Skeletal muscle tissue (tissue), 4 donors: Measurements from ENCODE around the gene PRKCH. TPM values are rescaled to one million over a fixed set of nuclear protein-coding genes. Genes with fewer than 3 reads are reported as not detected.

Experiments
- H3K27ac ChIP-seq: one replicate; pipeline ENCODE4 v1.7.0; 2013; ENCODE audit warnings: mild to moderate bottlenecking, low read depth, low read length, inconsistent platforms
- H3K27me3 ChIP-seq, 3 donors: one replicate each; pipeline ENCODE4 v1.7.0; 2013; ENCODE audit warnings: low read length in 3 of 3; ENCODE audit not compliant: control insufficient read depth in 3 of 3, insufficient read depth in 3 of 3
- H3K36me3 ChIP-seq, 3 donors: one replicate each; pipeline ENCODE4 v1.7.0; 2013; ENCODE audit warnings: low read length in 3 of 3; ENCODE audit not compliant: control insufficient read depth in 3 of 3, insufficient read depth in 3 of 3
- H3K4me1 ChIP-seq, 3 donors: one replicate each; pipeline ENCODE4 v1.7.0; 2013; ENCODE audit warnings: low read length in 3 of 3, mild to moderate bottlenecking in 3 of 3; ENCODE audit not compliant: control insufficient read depth in 3 of 3, insufficient read depth in 3 of 3
- H3K4me3 ChIP-seq, 3 donors: one replicate each; pipeline ENCODE4 v1.7.0; 2013; ENCODE audit warnings: low read length in 3 of 3
- H3K9ac ChIP-seq, 3 donors: one replicate each; pipeline ENCODE4 v1.7.0; 2013; ENCODE audit warnings: low read length in 3 of 3, mild to moderate bottlenecking in 3 of 3, moderate library complexity in 2 of 3, low read depth in 1 of 3
- H3K9me3 ChIP-seq, 3 donors: one replicate each; pipeline ENCODE4 v1.7.0; 2013; ENCODE audit warnings: low read length in 3 of 3; ENCODE audit not compliant: control insufficient read depth in 3 of 3
- total RNA-seq: library from RNA; depleted of rRNA; stranded (reverse); fragments of >200 nt; gene quantifications from one replicate; pipeline ENCODE4 v1.2.3, GENCODE V29; 2014
- donor health status: Osteomylitis.

PRKCH gene
- total RNA-seq, 1 donor from 2014 or later: 32.4 TPM

GRCh38 chr14:61342932-61343331 lies 21.6 kb downstream of the PRKCH start:
- H3K9ac ChIP-seq: no peak overlapping the region
- no peaks in the 10 kb centered on the region for H3K9me3 ChIP-seq
- no peaks in the 10 kb centered on the region for H3K27me3 ChIP-seq
- H3K27ac ChIP-seq: peak overlapping the region; percentile 18
- H3K36me3 ChIP-seq: no peaks in the 10 kb centered on the region
- H3K4me3 ChIP-seq: no peak overlapping the region
- H3K4me1 ChIP-seq: peaks cover 12 to 25% (median 12%) of the 10 kb centered on the region in 3 donors

- H3K27me3 ChIP-seq: no peaks in the 10 kb centered on the region
- H3K36me3 ChIP-seq: no peaks in the 10 kb centered on the region
- H3K4me1 ChIP-seq: peaks cover 12 to 25% (median 17%) of the 10 kb centered on the region in 3 donors
- no peak overlapping the region for H3K4me3 ChIP-seq
- peak overlapping the region; percentile 52 for H3K27ac ChIP-seq
- H3K9me3 ChIP-seq: no peaks in the 10 kb centered on the region
- no peak overlapping the region for H3K9ac ChIP-seq
Measured at GRCh38 chr14:61343471-61343870, 22.1 kb downstream of the PRKCH start.

- Histone ChIP-seq H3K36me3 (no peaks in the 10 kb centered on the region), H3K27me3 (no peaks in the 10 kb centered on the region), H3K27ac (peak overlapping the region; percentile 52), H3K4me1 (peaks cover 12 to 25% (median 17%) of the 10 kb centered on the region in 3 donors), H3K9ac (no peak overlapping the region), H3K4me3 (no peak overlapping the region), H3K9me3 (no peaks in the 10 kb centered on the region)
Measured at GRCh38 chr14:61343991-61344405, 22.6 kb downstream of the PRKCH start.

GRCh38 chr14:61344437-61345150 lies 23.2 kb downstream of the PRKCH start:
- H3K9me3 ChIP-seq: no peaks in the 10 kb centered on the region
- H3K27me3 ChIP-seq: no peaks in the 10 kb centered on the region
- H3K9ac ChIP-seq: no peak overlapping the region
- H3K4me3 ChIP-seq: no peak overlapping the region
- no peaks in the 10 kb centered on the region for H3K36me3 ChIP-seq
- peaks cover 12 to 25% (median 17%) of the 10 kb centered on the region in 3 donors for H3K4me1 ChIP-seq
- peak overlapping the region; percentile 52 for H3K27ac ChIP-seq

GRCh38 chr14:61345151-61345482 lies 23.7 kb downstream of the PRKCH start:
- Histone ChIP-seq H3K4me1 (peaks cover 12 to 25% (median 17%) of the 10 kb centered on the region in 3 donors), H3K9ac (no peak overlapping the region), H3K9me3 (no peaks in the 10 kb centered on the region), H3K36me3 (no peaks in the 10 kb centered on the region), H3K4me3 (no peak overlapping the region), H3K27ac (peak overlapping the region; percentile 52), H3K27me3 (no peaks in the 10 kb centered on the region)

- H3K9ac ChIP-seq: no peak overlapping the region
- no peaks in the 10 kb centered on the region for H3K9me3 ChIP-seq
- no peak overlapping the region for H3K4me3 ChIP-seq
- H3K27ac ChIP-seq: no peak overlapping the region
- H3K27me3 ChIP-seq: no peaks in the 10 kb centered on the region
- H3K36me3 ChIP-seq: no peaks in the 10 kb centered on the region
- H3K4me1 ChIP-seq: peaks cover 12 to 25% (median 14%) of the 10 kb centered on the region in 3 donors
Measured at GRCh38 chr14:61346221-61346620, 24.8 kb downstream of the PRKCH start.

GRCh38 chr14:61346793-61347192 lies 25.4 kb downstream of the PRKCH start:
- Histone ChIP-seq H3K36me3 (no peaks in the 10 kb centered on the region), H3K27ac (no peak overlapping the region), H3K27me3 (no peaks in the 10 kb centered on the region), H3K4me1 (peaks cover 9 to 24% (median 11%) of the 10 kb centered on the region in 3 donors), H3K9ac (no peak overlapping the region), H3K4me3 (no peak overlapping the region), H3K9me3 (no peaks in the 10 kb centered on the region)

- Histone ChIP-seq H3K9ac (no peak overlapping the region), H3K4me3 (no peak overlapping the region), H3K4me1 (peaks cover 9 to 14% (median 9%) of the 10 kb centered on the region in 3 donors), H3K9me3 (no peaks in the 10 kb centered on the region), H3K27ac (no peak overlapping the region), H3K27me3 (no peaks in the 10 kb centered on the region), H3K36me3 (no peaks in the 10 kb centered on the region)
Measured at GRCh38 chr14:61347826-61348443, 26.6 kb downstream of the PRKCH start.

GRCh38 chr14:61350427-61351270 lies 29.3 kb downstream of the PRKCH start:
- H3K27ac ChIP-seq: no peak overlapping the region
- H3K27me3 ChIP-seq: no peaks in the 10 kb centered on the region
- H3K4me3 ChIP-seq: no peak overlapping the region
- peaks cover 0 to 4% (median 0%) of the 10 kb centered on the region in 3 donors for H3K4me1 ChIP-seq
- no peak overlapping the region for H3K9ac ChIP-seq
- H3K9me3 ChIP-seq: no peaks in the 10 kb centered on the region
- no peaks in the 10 kb centered on the region for H3K36me3 ChIP-seq

GRCh38 chr14:61351477-61351876 lies 30.1 kb downstream of the PRKCH start:
- peaks cover 0 to 5% (median 4%) of the 10 kb centered on the region in 3 donors for H3K4me1 ChIP-seq
- H3K27me3 ChIP-seq: no peaks in the 10 kb centered on the region
- H3K36me3 ChIP-seq: no peaks in the 10 kb centered on the region
- no peaks in the 10 kb centered on the region for H3K9me3 ChIP-seq
- no peak overlapping the region for H3K27ac ChIP-seq
- no peak overlapping the region for H3K9ac ChIP-seq
- no peak overlapping the region for H3K4me3 ChIP-seq
